PC-3 (cell line): ENCODE data around the gene DCLK1. TPM values are rescaled to one million over a fixed set of nuclear protein-coding genes. Genes with fewer than 3 reads are reported as not detected.

Experiments used
- ATAC-seq: fragments of 200-7000 bp; cut with Tn5 transposase; 2 replicates; pipeline ENCODE4 v1.9.1; 2020; ENCODE audit warnings: mild to moderate bottlenecking, moderate library complexity
- BruUV-seq: library from RNA; stranded (reverse); fragments of 400-500 nt; replicated peaks from 2 replicates; lab custom pipeline; 2021; lab: Mats Ljungman, UMichigan
- CTCF ChIA-PET: fragments of 300-600 bp; sonication (Branson Sonifier 250); formaldehyde crosslinking; loops from one replicate; lab custom pipeline; 2022; ENCODE audit warnings: antibody characterized with exemption; lab: Charles Lee
- POLR2A ChIA-PET: fragments of 300-600 bp; sonication (Branson Sonifier 250); formaldehyde crosslinking; loops from one replicate; lab custom pipeline; 2022; ENCODE audit warnings: antibody characterized with exemption; ENCODE audit not compliant: unreplicated experiment; lab: Charles Lee
- DNase-seq: peaks from one replicate; pipeline ENCODE4 v3.0.0-alpha.2; 2015
- H2AFZ ChIP-seq: fragments of 300-600 bp; sonication (generic); 2 replicates; pipeline ENCODE4 v1.6.0; 2016; ENCODE audit warnings: antibody characterized with exemption, low read length
- H3F3A ChIP-seq: fragments of 300-600 bp; sonication (generic); one replicate; pipeline ENCODE4 v1.6.0; 2017; ENCODE audit warnings: antibody characterized with exemption, low read length, control low read depth, mild to moderate bottlenecking; ENCODE audit not compliant: unreplicated experiment
- H3K27ac ChIP-seq: fragments of 300-600 bp; sonication (generic); 2 replicates; pipeline ENCODE4 v1.5.1; 2016; ENCODE audit warnings: mild to moderate bottlenecking, low read length
- H3K27me3 ChIP-seq: fragments of 300-600 bp; sonication (generic); 2 replicates; pipeline ENCODE4 v1.6.1; 2016; ENCODE audit warnings: low read length, mixed read lengths
- H3K36me3 ChIP-seq: fragments of 300-600 bp; sonication (generic); 2 replicates; pipeline ENCODE4 v1.6.1; 2016; ENCODE audit warnings: low read depth, mixed run types, low read length, mixed read lengths
- H3K4me1 ChIP-seq: fragments of 300-600 bp; sonication (generic); 2 replicates; pipeline ENCODE4 v1.5.1; 2016; ENCODE audit warnings: low read length; ENCODE audit not compliant: insufficient read depth
- H3K4me2 ChIP-seq: fragments of 300-600 bp; sonication (generic); 2 replicates; pipeline ENCODE4 v1.6.0; 2016; ENCODE audit warnings: low read length
- H3K4me3 ChIP-seq: fragments of 300-600 bp; sonication (generic); 2 replicates; pipeline ENCODE4 v1.5.1; 2016; ENCODE audit warnings: mild to moderate bottlenecking, low read length, mixed read lengths
- H3K79me2 ChIP-seq: fragments of 300-600 bp; sonication (generic); 2 replicates; pipeline ENCODE4 v1.6.1; 2017; ENCODE audit warnings: low read length, mixed read lengths
- H3K9ac ChIP-seq: fragments of 300-600 bp; sonication (generic); 2 replicates; pipeline ENCODE4 v1.6.0; 2016; ENCODE audit warnings: mild to moderate bottlenecking, low read length
- H3K9me2 ChIP-seq: fragments of 300-600 bp; sonication (generic); replicated peaks from 2 replicates; pipeline ENCODE4 v1.6.1; 2016; ENCODE audit warnings: mixed run types, low read length, mixed read lengths
- H3K9me3 ChIP-seq: fragments of 300-600 bp; sonication (generic); 2 replicates; pipeline ENCODE4 v1.6.1; 2016; ENCODE audit warnings: low read length, mixed read lengths
- H4K20me1 ChIP-seq: fragments of 300-600 bp; sonication (generic); 2 replicates; pipeline ENCODE4 v1.6.1; 2016; ENCODE audit warnings: low read length, mixed read lengths
- CTCF ChIP-seq: fragments of 300-600 bp; sonication (generic); conservative IDR thresholded peaks from 2 replicates; pipeline ENCODE4 v1.5.1; 2017; ENCODE audit warnings: antibody characterized with exemption, low read depth, mild to moderate bottlenecking, low read length
- EZH2 ChIP-seq: fragments of 300-600 bp; sonication (generic); IDR thresholded peaks from one replicate; pipeline ENCODE4 v1.6.1; 2017; ENCODE audit warnings: antibody characterized with exemption, mild to moderate bottlenecking, low read length; ENCODE audit not compliant: unreplicated experiment
- EZH2phosphoT487 ChIP-seq: fragments of 300-600 bp; sonication (generic); IDR thresholded peaks from 2 replicates; pipeline ENCODE4 v1.6.1; 2018; ENCODE audit warnings: mild to moderate bottlenecking, antibody characterized with exemption, low read length, borderline replicate concordance
- intact Hi-C: fragments of 100-400 bp; cut with micrococcal nuclease; formaldehyde crosslinking; loops from 2 replicates; pipeline ENCODE4 v1.9.0; 2023
- total RNA-seq: library from RNA; depleted of rRNA; stranded (reverse); fragments of >200 nt; gene quantifications from 2 replicates; pipeline ENCODE4 v1.2.3, GENCODE V29; 2014

DCLK1 gene
- total RNA-seq, 1 experiment from 2014 or later: not detected

- no peak overlapping the region for H3K9ac ChIP-seq
- H3K9me2 ChIP-seq: no peaks in the 10 kb centered on the region
- no peaks in the 10 kb centered on the region for H3K27me3 ChIP-seq
- no peaks in the 10 kb centered on the region for H3K79me2 ChIP-seq
- H3K4me2 ChIP-seq: no peak overlapping the region
- CTCF ChIA-PET: no interaction called here
- H4K20me1 ChIP-seq: no peaks in the 10 kb centered on the region
- TF ChIP-seq EZH2: no peak
- TF ChIP-seq CTCF: no peak
- TF ChIP-seq EZH2phosphoT487: no peak
- no peaks in the 10 kb centered on the region for H3K4me1 ChIP-seq
- no peaks in the 10 kb centered on the region for H3F3A ChIP-seq
- no peaks in the 10 kb centered on the region for H3K9me3 ChIP-seq
- no peak overlapping the region for H3K4me3 ChIP-seq
- ATAC-seq (no peak), DNase-seq (no peak)
- H2AFZ ChIP-seq: no peak overlapping the region
- H3K36me3 ChIP-seq: no peaks in the 10 kb centered on the region
- no peak overlapping the region for H3K27ac ChIP-seq
- POLR2A ChIA-PET: no interaction called here
- BruUV-seq: no TSS peak
- intact Hi-C loops: no loop called here
Measured at GRCh38 chr13:35903075-35903474, 228.1 kb downstream of the DCLK1 start.

DNA sequence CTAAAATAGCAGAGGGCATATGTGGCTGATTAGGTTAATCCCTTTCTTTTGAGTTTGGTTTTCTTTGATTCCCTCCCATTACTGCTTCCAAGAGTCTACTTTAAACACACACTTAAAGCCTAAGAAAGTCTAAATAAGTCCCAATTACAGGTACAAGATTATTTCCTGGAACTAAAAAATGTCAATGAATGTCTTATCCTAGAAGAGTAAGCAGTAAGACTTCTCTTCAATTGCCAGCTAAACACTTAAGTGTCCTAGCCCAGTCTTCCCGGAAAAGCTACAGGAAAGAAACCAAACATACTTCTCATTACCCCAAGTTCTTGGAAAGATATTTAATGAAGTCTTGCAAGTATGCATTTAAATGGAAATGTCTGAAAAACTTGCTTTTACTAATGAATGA lies 233.1 kb downstream of the DCLK1 start:
- no peak overlapping the region for H3K4me3 ChIP-seq
- no peaks in the 10 kb centered on the region for H3K9me3 ChIP-seq
- intact Hi-C loops: no loop called here
- no peak overlapping the region for H2AFZ ChIP-seq
- no peak overlapping the region for H3K9ac ChIP-seq
- no peaks in the 10 kb centered on the region for H3F3A ChIP-seq
- no peaks in the 10 kb centered on the region for H4K20me1 ChIP-seq
- H3K4me1 ChIP-seq: peaks cover 3% of the 10 kb centered on the region
- H3K27ac ChIP-seq: no peak overlapping the region
- H3K4me2 ChIP-seq: no peak overlapping the region
- H3K79me2 ChIP-seq: no peaks in the 10 kb centered on the region
- ChIA-PET CTCF (no interaction called here), POLR2A (no interaction called here)
- no peak for DNase-seq
- no peaks in the 10 kb centered on the region for H3K27me3 ChIP-seq
- H3K36me3 ChIP-seq: no peaks in the 10 kb centered on the region
- no peak for TF ChIP-seq CTCF
- TF ChIP-seq EZH2: no peak
- no peak for TF ChIP-seq EZH2phosphoT487
- ATAC-seq: no peak
- no peaks in the 10 kb centered on the region for H3K9me2 ChIP-seq
- BruUV-seq: no TSS peak

GRCh38 chr13:35894636-35895035 lies 236.5 kb downstream of the DCLK1 start:
- Histone ChIP-seq H3F3A (peaks cover 5% of the 10 kb centered on the region), H3K27ac (no peak overlapping the region), H3K9me3 (no peaks in the 10 kb centered on the region), H3K79me2 (no peaks in the 10 kb centered on the region), H2AFZ (no peak overlapping the region), H3K9me2 (no peaks in the 10 kb centered on the region), H3K4me1 (peaks cover 31% of the 10 kb centered on the region), H3K4me2 (no peak overlapping the region), H3K9ac (no peak overlapping the region), H3K36me3 (no peaks in the 10 kb centered on the region), H4K20me1 (no peaks in the 10 kb centered on the region), H3K27me3 (no peaks in the 10 kb centered on the region), H3K4me3 (no peak overlapping the region)
- DNase-seq: no peak
- CTCF ChIA-PET: no interaction called here
- intact Hi-C loops: no loop called here
- ATAC-seq: no peak
- POLR2A ChIA-PET: no interaction called here
- no TSS peak for BruUV-seq
- TF ChIP-seq CTCF: no peak
- no peak for TF ChIP-seq EZH2
- TF ChIP-seq EZH2phosphoT487: no peak
